ENCODE results near the gene LSMEM2. TPM values are rescaled to one million over a fixed set of nuclear protein-coding genes. Genes with fewer than 3 reads are reported as not detected.
A peak's percentile ranks its signal among the peaks of the same experiment; 100 is the strongest.

The LSMEM2 gene
- total RNA-seq, 4 donors from 2014 or later: 0.90 to 1.5 TPM; not detected in 2

DNA sequence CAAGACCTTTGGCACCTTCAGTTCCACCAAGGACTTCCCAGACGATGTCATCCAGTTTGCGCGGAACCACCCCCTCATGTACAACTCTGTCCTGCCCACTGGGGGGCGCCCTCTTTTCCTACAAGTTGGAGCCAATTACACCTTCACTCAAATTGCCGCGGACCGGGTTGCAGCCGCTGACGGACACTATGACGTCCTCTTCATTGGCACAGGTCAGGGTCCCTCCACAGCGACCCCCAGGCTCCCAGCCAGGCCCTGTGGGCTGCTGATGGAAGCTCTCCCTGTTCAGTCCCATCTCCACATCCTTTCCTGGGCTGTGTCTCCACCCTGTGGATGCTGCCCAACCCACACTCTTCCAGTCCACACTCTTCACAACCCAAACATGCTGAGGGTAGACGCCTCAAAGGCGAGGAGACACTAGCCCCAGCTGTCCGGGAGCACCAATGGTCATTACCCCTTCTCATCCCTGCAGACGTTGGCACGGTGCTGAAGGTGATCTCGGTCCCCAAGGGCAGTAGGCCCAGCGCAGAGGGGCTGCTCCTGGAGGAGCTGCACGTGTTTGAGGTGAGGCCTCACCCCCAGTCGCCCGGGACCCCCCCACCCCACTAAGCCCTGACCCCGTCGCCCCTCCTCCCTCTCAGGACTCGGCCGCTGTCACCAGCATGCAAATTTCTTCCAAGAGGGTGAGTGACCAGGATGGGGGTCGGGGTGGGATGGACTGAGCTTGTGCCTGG is 4.3 kb upstream of the LSMEM2 start:
- DNase-seq: peak in 1 of 2 donors; percentile 65
- intact Hi-C loops (cut with DNase I; ENCODE audit: low total_unique reads): loop anchor here (5.0 kb wide), 2 partner anchors 47 to 82 kb away; partner anchors contain the start of gene GNAT1
- Histone ChIP-seq H3K9me3 (no peaks in the 10 kb centered on the region), H3K4me1 (peaks cover 0 to 21% of the 10 kb centered on the region in 2 donors), H3K27ac (no peak overlapping the region), H3K4me3 (no peak overlapping the region), H3K36me3 (no peaks in the 10 kb centered on the region), H3K27me3 (no peaks in the 10 kb centered on the region)
- no peak for TF ChIP-seq POLR2A (IDR thresholded peaks at IDR 0.05)
- TF ChIP-seq, protein P1, sequence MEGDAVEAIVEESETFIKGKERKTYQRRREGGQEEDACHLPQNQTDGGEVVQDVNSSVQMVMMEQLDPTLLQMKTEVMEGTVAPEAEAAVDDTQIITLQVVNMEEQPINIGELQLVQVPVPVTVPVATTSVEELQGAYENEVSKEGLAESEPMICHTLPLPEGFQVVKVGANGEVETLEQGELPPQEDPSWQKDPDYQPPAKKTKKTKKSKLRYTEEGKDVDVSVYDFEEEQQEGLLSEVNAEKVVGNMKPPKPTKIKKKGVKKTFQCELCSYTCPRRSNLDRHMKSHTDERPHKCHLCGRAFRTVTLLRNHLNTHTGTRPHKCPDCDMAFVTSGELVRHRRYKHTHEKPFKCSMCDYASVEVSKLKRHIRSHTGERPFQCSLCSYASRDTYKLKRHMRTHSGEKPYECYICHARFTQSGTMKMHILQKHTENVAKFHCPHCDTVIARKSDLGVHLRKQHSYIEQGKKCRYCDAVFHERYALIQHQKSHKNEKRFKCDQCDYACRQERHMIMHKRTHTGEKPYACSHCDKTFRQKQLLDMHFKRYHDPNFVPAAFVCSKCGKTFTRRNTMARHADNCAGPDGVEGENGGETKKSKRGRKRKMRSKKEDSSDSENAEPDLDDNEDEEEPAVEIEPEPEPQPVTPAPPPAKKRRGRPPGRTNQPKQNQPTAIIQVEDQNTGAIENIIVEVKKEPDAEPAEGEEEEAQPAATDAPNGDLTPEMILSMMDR (IDR thresholded peaks at IDR 0.05): peak; percentile 35 to 58 (median 54)

DNA sequence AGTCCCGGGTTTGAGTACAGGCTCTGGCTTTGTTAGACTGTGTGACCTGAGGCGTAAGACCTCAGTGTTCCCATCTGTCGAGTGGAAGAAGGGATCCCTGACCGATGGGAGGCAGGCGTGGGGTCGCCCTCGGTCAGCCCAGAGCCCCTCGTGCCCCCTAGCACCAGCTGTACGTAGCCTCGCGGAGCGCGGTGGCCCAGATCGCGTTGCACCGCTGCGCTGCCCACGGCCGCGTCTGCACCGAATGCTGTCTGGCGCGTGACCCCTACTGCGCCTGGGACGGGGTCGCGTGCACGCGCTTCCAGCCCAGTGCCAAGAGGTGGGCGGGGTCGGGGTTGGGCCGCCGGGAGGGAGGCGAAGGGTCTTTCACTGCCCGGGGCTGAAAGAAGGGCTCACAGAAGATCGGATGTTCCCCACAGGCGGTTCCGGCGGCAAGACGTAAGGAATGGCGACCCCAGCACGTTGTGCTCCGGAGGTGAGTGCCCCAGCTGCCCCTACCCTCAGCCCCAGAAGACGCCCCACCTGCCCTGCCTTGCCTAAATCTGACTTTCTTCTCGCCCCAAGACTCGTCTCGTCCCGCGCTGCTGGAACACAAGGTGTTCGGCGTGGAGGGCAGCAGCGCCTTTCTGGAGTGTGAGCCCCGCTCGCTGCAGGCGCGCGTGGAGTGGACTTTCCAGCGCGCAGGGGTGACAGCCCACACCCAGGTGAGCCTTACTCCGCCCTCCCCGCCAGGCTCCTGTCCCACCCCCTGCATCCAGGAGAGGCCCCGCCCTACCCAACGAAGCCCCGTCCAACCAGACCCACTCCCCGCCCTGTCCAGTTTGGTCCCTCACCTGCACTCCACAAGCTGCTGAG is 3.5 kb upstream of the LSMEM2 start:
- no peaks in the 10 kb centered on the region for H3K9me3 ChIP-seq
- no peak overlapping the region for H3K27ac ChIP-seq
- DNase-seq: no peak
- peaks cover 0 to 12% of the 10 kb centered on the region in 2 donors for H3K4me1 ChIP-seq
- H3K4me3 ChIP-seq: no peak overlapping the region
- intact Hi-C loops (cut with DNase I; ENCODE audit: low total_unique reads): loop anchor here (5.0 kb wide), 1 partner anchor 83 kb away; the partner anchor contains the start of gene GNAT1
- H3K27me3 ChIP-seq: no peaks in the 10 kb centered on the region
- H3K36me3 ChIP-seq: no peaks in the 10 kb centered on the region
- TF ChIP-seq, protein P1 (IDR thresholded peaks at IDR 0.05): no peak
- no peak for TF ChIP-seq POLR2A (IDR thresholded peaks at IDR 0.05)

DNA sequence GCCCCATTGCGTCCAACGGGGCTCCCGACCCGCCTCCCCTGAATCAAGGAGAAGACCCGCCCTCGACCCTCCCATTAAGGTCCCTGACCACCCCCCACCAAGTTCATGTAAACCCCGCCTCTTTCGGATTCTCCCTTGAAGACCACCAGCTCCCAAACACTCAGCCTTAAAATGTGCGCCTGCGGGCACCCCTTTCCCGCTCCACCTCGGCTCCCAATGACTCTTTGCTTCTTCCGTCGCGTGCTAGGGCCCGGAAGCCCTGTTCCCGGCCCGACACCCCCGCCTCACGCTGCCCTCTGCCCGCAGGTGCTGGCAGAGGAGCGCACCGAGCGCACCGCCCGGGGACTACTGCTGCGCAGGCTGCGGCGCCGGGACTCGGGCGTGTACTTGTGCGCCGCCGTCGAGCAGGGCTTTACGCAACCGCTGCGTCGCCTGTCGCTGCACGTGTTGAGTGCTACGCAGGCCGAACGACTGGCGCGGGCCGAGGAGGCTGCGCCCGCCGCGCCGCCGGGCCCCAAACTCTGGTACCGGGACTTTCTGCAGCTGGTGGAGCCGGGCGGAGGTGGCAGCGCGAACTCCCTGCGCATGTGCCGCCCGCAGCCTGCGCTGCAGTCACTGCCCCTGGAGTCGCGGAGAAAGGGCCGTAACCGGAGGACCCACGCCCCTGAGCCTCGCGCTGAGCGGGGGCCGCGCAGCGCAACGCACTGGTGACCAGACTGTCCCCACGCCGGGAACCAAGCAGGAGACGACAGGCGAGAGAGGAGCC is 2.7 kb upstream of the LSMEM2 start:
- Histone ChIP-seq H3K27ac (no peak overlapping the region), H3K9me3 (no peaks in the 10 kb centered on the region), H3K4me3 (no peak overlapping the region), H3K4me1 (peaks cover 0 to 8% of the 10 kb centered on the region in 2 donors), H3K36me3 (no peaks in the 10 kb centered on the region), H3K27me3 (no peaks in the 10 kb centered on the region)
- TF ChIP-seq, protein P1 (IDR thresholded peaks at IDR 0.05): no peak
- TF ChIP-seq POLR2A (IDR thresholded peaks at IDR 0.05): no peak
- intact Hi-C loops (cut with DNase I; ENCODE audit: low total_unique reads): loop anchor here (5.0 kb wide), 1 partner anchor 84 kb away; the partner anchor contains the start of gene GNAT1
- DNase-seq: peak in 1 of 2 donors; percentile 19

DNA sequence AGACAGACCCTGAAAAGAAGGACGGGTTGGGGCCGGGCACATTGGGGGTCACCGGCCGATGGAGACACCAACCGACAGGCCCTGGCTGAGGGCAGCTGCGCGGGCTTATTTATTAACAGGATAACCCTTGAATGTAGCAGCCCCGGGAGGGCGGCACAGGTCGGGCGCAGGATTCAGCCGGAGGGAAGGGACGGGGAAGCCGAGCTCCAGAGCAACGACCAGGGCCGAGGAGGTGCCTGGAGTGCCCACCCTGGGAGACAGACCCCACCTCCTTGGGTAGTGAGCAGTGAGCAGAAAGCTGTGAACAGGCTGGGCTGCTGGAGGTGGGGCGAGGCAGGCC is 2.2 kb upstream of the LSMEM2 start:
- intact Hi-C loops (cut with DNase I; ENCODE audit: low total_unique reads): loop anchor here (5.0 kb wide), 1 partner anchor 84 kb away; the partner anchor contains the start of gene GNAT1
- no peak for DNase-seq
- Histone ChIP-seq H3K4me1 (peaks cover 0 to 6% of the 10 kb centered on the region in 2 donors), H3K27ac (no peak overlapping the region), H3K36me3 (no peaks in the 10 kb centered on the region), H3K9me3 (no peaks in the 10 kb centered on the region), H3K27me3 (no peaks in the 10 kb centered on the region), H3K4me3 (no peak overlapping the region)
- TF ChIP-seq, protein P1 (IDR thresholded peaks at IDR 0.05): no peak
- TF ChIP-seq POLR2A (IDR thresholded peaks at IDR 0.05): no peak

Measured in uterus (tissue), 4 donors.